HCT116 (cell line): ENCODE results near the gene GMDS. TPM values are rescaled to one million over a fixed set of nuclear protein-coding genes. Genes with fewer than 3 reads are reported as not detected.

Source experiments
- ATAC-seq: fragments of 200-7000 bp; cut with Tn5 transposase; 2 replicates; pipeline ENCODE4 v1.9.1; 2020; ENCODE audit warnings: mild to moderate bottlenecking, moderate library complexity
- BruUV-seq: library from RNA; stranded (reverse); fragments of 400-500 nt; replicated peaks from 2 replicates; lab custom pipeline; 2021; lab: Mats Ljungman, UMichigan
- CTCF ChIA-PET: fragments of 300-600 bp; sonication (Branson Sonifier 250); formaldehyde crosslinking; loops from one replicate; lab custom pipeline; 2021; ENCODE audit warnings: antibody characterized with exemption; lab: Charles Lee
- POLR2A ChIA-PET: fragments of 300-600, 350-600 bp; sonication (Branson Sonifier 250); formaldehyde crosslinking; loops from one replicate; lab custom pipeline; 2021; ENCODE audit warnings: antibody characterized with exemption; lab: Charles Lee
- RAD21 ChIA-PET, 2 experiments: fragments of 300-600 bp; sonication (Branson Sonifier 250); formaldehyde crosslinking; loops; one replicate each; lab custom pipeline; 2023; ENCODE audit warnings: low total read pairs in 2 of 2; ENCODE audit not compliant: uncharacterized antibody in 2 of 2, unreplicated experiment in 2 of 2, low non-redundant PET in 1 of 2; lab: Charles Lee
- DNase-seq: peaks from one replicate; pipeline ENCODE4 v3.0.0-alpha.2; 2010; ENCODE audit warnings: low read depth, low spot score
- H2AFZ ChIP-seq: fragments of 200-600 bp; shearing (Covaris generic), sonication (generic); 2 replicates; pipeline ENCODE4 v1.6.1; 2017; ENCODE audit warnings: low read depth, mixed run types, mixed read lengths, antibody characterized with exemption, low read length; ENCODE audit not compliant: poor library complexity, severe bottlenecking
- H3K27ac ChIP-seq: 2 replicates; pipeline ENCODE4 v1.5.1; 2012; ENCODE audit warnings: low read depth, low read length
- H3K27me3 ChIP-seq: fragments of 200-600 bp; sonication (generic); 2 replicates; pipeline ENCODE4 v1.6.1; 2016; ENCODE audit warnings: mixed run types, low read length, mixed read lengths; ENCODE audit not compliant: insufficient read depth
- H3K36me3 ChIP-seq, 2 experiments: fragments of 200-500 bp in 1 of 2; fragments of 200-600 bp in 1 of 2; sonication (Bioruptor generic) in 1 of 2; sonication (generic) in 1 of 2; 2 replicates each; pipeline versions ENCODE4 v1.5.1 to v1.6.1; 2014 to 2016; ENCODE audit warnings: low read length in 2 of 2, inconsistent platforms in 1 of 2, mixed read lengths in 1 of 2, mixed run types in 1 of 2; ENCODE audit not compliant: insufficient read depth in 2 of 2, control insufficient read depth in 1 of 2
- H3K4me1 ChIP-seq, 2 experiments: fragments of 200-600 bp in 1 of 2; sonication (generic) in 1 of 2; 2 replicates each; pipeline versions ENCODE4 v1.5.1 to v1.6.1; 2012 to 2017; ENCODE audit warnings: low read length in 2 of 2, inconsistent platforms in 1 of 2, mild to moderate bottlenecking in 1 of 2, mixed read lengths in 1 of 2, mixed run types in 1 of 2, moderate library complexity in 1 of 2; ENCODE audit not compliant: insufficient read depth in 2 of 2, control insufficient read depth in 1 of 2
- H3K4me2 ChIP-seq: fragments of 200-600 bp; sonication (generic); 2 replicates; pipeline ENCODE4 v1.6.1; 2017; ENCODE audit warnings: mixed run types, low read length, mixed read lengths
- H3K4me3 ChIP-seq, 2 experiments: fragments of 200-600 bp in 1 of 2; sonication (generic) in 1 of 2; replicated peaks in 1 of 2; 2 replicates each; pipeline ENCODE4 v1.5.1; 2011 to 2016; ENCODE audit warnings: low read length in 2 of 2, control low read depth in 1 of 2, low read depth in 1 of 2, mild to moderate bottlenecking in 1 of 2, mixed read lengths in 1 of 2, mixed run types in 1 of 2
- H3K79me2 ChIP-seq: fragments of 200-600 bp; sonication (generic); 2 replicates; pipeline ENCODE4 v1.6.1; 2017; ENCODE audit warnings: mild to moderate bottlenecking, mixed run types, low read length, moderate library complexity, mixed read lengths; ENCODE audit not compliant: insufficient read depth
- H3K9ac ChIP-seq: fragments of 200-600 bp; sonication (generic); 2 replicates; pipeline ENCODE4 v1.6.1; 2016; ENCODE audit warnings: low read length, mixed read lengths
- H3K9me2 ChIP-seq: fragments of 200-600 bp; sonication (generic), shearing (Covaris generic); 2 replicates; pipeline ENCODE4 v1.6.1; 2017; ENCODE audit warnings: mixed run types, mild to moderate bottlenecking, moderate library complexity; ENCODE audit not compliant: insufficient read depth
- H3K9me3 ChIP-seq, 2 experiments: fragments of 200-500 bp in 1 of 2; fragments of 200-600 bp in 1 of 2; sonication (Bioruptor generic) in 1 of 2; sonication (generic) in 1 of 2; 2 replicates each; pipeline ENCODE4 v1.6.1; 2014 to 2017; ENCODE audit warnings: low read length in 2 of 2, mixed read lengths in 2 of 2, inconsistent platforms in 1 of 2, low read depth in 1 of 2, mild to moderate bottlenecking in 1 of 2, mixed run types in 1 of 2, moderate library complexity in 1 of 2; ENCODE audit not compliant: control insufficient read depth in 1 of 2, insufficient read depth in 1 of 2
- H4K20me1 ChIP-seq: fragments of 200-600 bp; sonication (generic), shearing (Covaris generic); 2 replicates; pipeline ENCODE4 v1.6.1; 2017; ENCODE audit warnings: mixed run types, mild to moderate bottlenecking, moderate library complexity; ENCODE audit not compliant: insufficient read depth
- CBX3 ChIP-seq: IDR thresholded peaks from 2 replicates; pipeline ENCODE4 v1.6.1; 2012; ENCODE audit warnings: low read depth
- EGR1 ChIP-seq: IDR thresholded peaks from 2 replicates; pipeline ENCODE4 v1.6.1; 2012; ENCODE audit warnings: low read depth
- ELF1 ChIP-seq: IDR thresholded peaks from 2 replicates; pipeline ENCODE4 v1.6.1; 2012; ENCODE audit warnings: low read depth, borderline replicate concordance
- FOSL1 ChIP-seq: IDR thresholded peaks from 2 replicates; pipeline ENCODE4 v1.6.1; 2012; ENCODE audit warnings: low read depth
- JUND ChIP-seq: IDR thresholded peaks from 2 replicates; pipeline ENCODE4 v1.6.1; 2012
- POLR2A ChIP-seq: IDR thresholded peaks from 2 replicates; pipeline ENCODE4 v1.7.0; 2011; ENCODE audit warnings: borderline replicate concordance; ENCODE audit not compliant: insufficient read depth, insufficient read length; ENCODE audit errors: extremely low read depth
- RAD21 ChIP-seq: IDR thresholded peaks from 2 replicates; pipeline ENCODE4 v1.6.1; 2012; ENCODE audit warnings: low read depth, mild to moderate bottlenecking
- REST ChIP-seq: IDR thresholded peaks from 2 replicates; pipeline ENCODE4 v1.6.1; 2012; ENCODE audit warnings: low read depth
- SIN3A ChIP-seq: IDR thresholded peaks from 2 replicates; pipeline ENCODE4 v1.6.1; 2012; ENCODE audit warnings: low read depth
- intact Hi-C: fragments of 100-400 bp; cut with micrococcal nuclease; formaldehyde crosslinking; loops from 2 replicates; pipeline ENCODE4 v1.10.0; 2022
- total RNA-seq: library from RNA; stranded (reverse); gene quantifications from one replicate; pipeline ENCODE4 v1.2.1, GENCODE V29; 2021; ENCODE audit not compliant: unreplicated experiment
- TF ChIP-seq, protein P1 (sequence below), 3 experiments: fragments of 200-600 bp in 1 of 3; sonication (generic) in 1 of 3; IDR thresholded peaks in 2 of 3; conservative IDR thresholded peaks in 1 of 3; 2 replicates each; pipeline ENCODE4 v1.5.1; 2012 to 2017; ENCODE audit warnings: low read depth in 2 of 3, low read length in 2 of 3, antibody characterized with exemption in 1 of 3, borderline replicate concordance in 1 of 3, control low read depth in 1 of 3, mild to moderate bottlenecking in 1 of 3, mixed read lengths in 1 of 3, mixed run types in 1 of 3, moderate library complexity in 1 of 3; ENCODE audit not compliant: insufficient read depth in 1 of 3
- TF ChIP-seq, protein P2 (sequence below): IDR thresholded peaks from 2 replicates; pipeline ENCODE4 v1.6.1; 2012
- TF ChIP-seq, protein P3 (sequence below): IDR thresholded peaks from 2 replicates; pipeline ENCODE4 v1.6.1; 2012

Gene GMDS
- total RNA-seq, 1 experiment from 2014 or later, result 34.4 TPM

- Histone ChIP-seq H3K9me2 (no peaks in the 10 kb centered on the region), H3K79me2 (no peaks in the 10 kb centered on the region), H3K9me3 (no peaks in the 10 kb centered on the region), H2AFZ (no peak overlapping the region), H3K27me3 (no peaks in the 10 kb centered on the region), H3K9ac (no peak overlapping the region), H3K4me3 (no peak overlapping the region), H3K36me3 (no peaks in the 10 kb centered on the region), H3K27ac (no peak overlapping the region), H4K20me1 (no peaks in the 10 kb centered on the region), H3K4me1 (no peaks in the 10 kb centered on the region), H3K4me2 (no peak overlapping the region)
- RAD21 ChIA-PET, result interaction anchor here in 1 of 2 experiments (0.6 kb wide), 1 partner anchor 25 kb away, joined by 3 read pairs; no protein-coding TSS in a partner anchor
- ATAC-seq (no peak), DNase-seq (no peak)
- POLR2A ChIA-PET, result no interaction called here
- intact Hi-C loops, result no loop called here
- CTCF ChIA-PET, result interaction anchor here (1.3 kb wide), 1 partner anchor 64 kb away, joined by 3 read pairs; no protein-coding TSS in a partner anchor
- no TSS peak for BruUV-seq
- TF ChIP-seq, protein P1, sequence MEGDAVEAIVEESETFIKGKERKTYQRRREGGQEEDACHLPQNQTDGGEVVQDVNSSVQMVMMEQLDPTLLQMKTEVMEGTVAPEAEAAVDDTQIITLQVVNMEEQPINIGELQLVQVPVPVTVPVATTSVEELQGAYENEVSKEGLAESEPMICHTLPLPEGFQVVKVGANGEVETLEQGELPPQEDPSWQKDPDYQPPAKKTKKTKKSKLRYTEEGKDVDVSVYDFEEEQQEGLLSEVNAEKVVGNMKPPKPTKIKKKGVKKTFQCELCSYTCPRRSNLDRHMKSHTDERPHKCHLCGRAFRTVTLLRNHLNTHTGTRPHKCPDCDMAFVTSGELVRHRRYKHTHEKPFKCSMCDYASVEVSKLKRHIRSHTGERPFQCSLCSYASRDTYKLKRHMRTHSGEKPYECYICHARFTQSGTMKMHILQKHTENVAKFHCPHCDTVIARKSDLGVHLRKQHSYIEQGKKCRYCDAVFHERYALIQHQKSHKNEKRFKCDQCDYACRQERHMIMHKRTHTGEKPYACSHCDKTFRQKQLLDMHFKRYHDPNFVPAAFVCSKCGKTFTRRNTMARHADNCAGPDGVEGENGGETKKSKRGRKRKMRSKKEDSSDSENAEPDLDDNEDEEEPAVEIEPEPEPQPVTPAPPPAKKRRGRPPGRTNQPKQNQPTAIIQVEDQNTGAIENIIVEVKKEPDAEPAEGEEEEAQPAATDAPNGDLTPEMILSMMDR (IDR thresholded peaks at IDR 0.05 in 2 of 3, conservative IDR thresholded peaks at IDR 0.05 in 1 of 3; ENCODE audit: borderline replicate concordance in 1 of 3, insufficient read depth in 1 of 3, low read depth in 2 of 3, low read length in 2 of 3), result no peak
- no peak for TF ChIP-seq EGR1
- no peak for TF ChIP-seq RAD21
- TF ChIP-seq POLR2A, result no peak
- TF ChIP-seq JUND, result no peak
- TF ChIP-seq ELF1, result no peak
- TF ChIP-seq, protein P2, sequence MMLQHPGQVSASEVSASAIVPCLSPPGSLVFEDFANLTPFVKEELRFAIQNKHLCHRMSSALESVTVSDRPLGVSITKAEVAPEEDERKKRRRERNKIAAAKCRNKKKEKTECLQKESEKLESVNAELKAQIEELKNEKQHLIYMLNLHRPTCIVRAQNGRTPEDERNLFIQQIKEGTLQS, result no peak
- no peak for TF ChIP-seq CBX3
- TF ChIP-seq FOSL1, result no peak
- no peak for TF ChIP-seq SIN3A
- TF ChIP-seq, protein P3, sequence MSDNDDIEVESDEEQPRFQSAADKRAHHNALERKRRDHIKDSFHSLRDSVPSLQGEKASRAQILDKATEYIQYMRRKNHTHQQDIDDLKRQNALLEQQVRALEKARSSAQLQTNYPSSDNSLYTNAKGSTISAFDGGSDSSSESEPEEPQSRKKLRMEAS, result no peak
- TF ChIP-seq REST, result no peak
Measured at GRCh38 chr6:1622851-1623768, 622.3 kb downstream of the GMDS start.
